Measurements from ENCODE around the gene IFFO2. TPM values are rescaled to one million over a fixed set of nuclear protein-coding genes. Genes with fewer than 3 reads are reported as not detected.

IFFO2 gene
- total and polyA plus RNA-seq, 10 of the 15 experiments (the other 5 are each of a cell fraction or from before 2014, with no cell fraction given), result 1.2 to 18.4 (median 6.7) TPM

GRCh38 chr1:18949686-18950400 lies 6.6 kb downstream of the IFFO2 start (continued):
- TF ChIP-seq BCL3 (IDR thresholded peaks at IDR 0.05; ENCODE audit: borderline replicate concordance, insufficient read depth, low read depth, low read length, poor library complexity, severe bottlenecking), result no peak
- TF ChIP-seq PKNOX1 (IDR thresholded peaks at IDR 0.05), result no peak
- no peak for TF ChIP-seq ATF2 (IDR thresholded peaks at IDR 0.05; ENCODE audit: low read length)
- no peak for TF ChIP-seq WRNIP1 (IDR thresholded peaks at IDR 0.05; ENCODE audit: borderline replicate concordance, low read depth, low read length)
- TF ChIP-seq POLR2A (IDR thresholded peaks at IDR 0.05; ENCODE audit: low read depth, low read length), result no peak
- 0 out of 2 replicates have a peak, but pooled peaks have one; percentile 17 for TF ChIP-seq YY1 (IDR thresholded peaks at IDR 0.05; ENCODE audit: low read depth, low read length)
- no peak for TF ChIP-seq LARP7 (IDR thresholded peaks at IDR 0.05)
- TF ChIP-seq CBX3 (IDR thresholded peaks at IDR 0.05; ENCODE audit: borderline replicate concordance, low read depth), result no peak
- peak; percentile 74 to 85; a peak in 3 of 4 replicates for TF ChIP-seq SRF (IDR thresholded peaks at IDR 0.05; ENCODE audit: low read depth in 2 of 2, low read length in 2 of 2)
- no peak for TF ChIP-seq JUND (IDR thresholded peaks at IDR 0.05; ENCODE audit: low read depth, low read length)
- no peak for TF ChIP-seq EGR1 (IDR thresholded peaks at IDR 0.05; ENCODE audit: borderline replicate concordance in 1 of 2, low read depth in 2 of 2, low read length in 2 of 2)
- no peak for TF ChIP-seq ETV6 (conservative IDR thresholded peaks at IDR 0.05 in 1 of 2, IDR thresholded peaks at IDR 0.05 in 1 of 2; ENCODE audit: borderline replicate concordance in 1 of 2, low read depth in 1 of 2)
- no peak for TF ChIP-seq HDAC6 (IDR thresholded peaks at IDR 0.05; ENCODE audit: unreplicated experiment)
- TF ChIP-seq CEBPZ (IDR thresholded peaks at IDR 0.05; ENCODE audit: low read depth, low read length), result no peak
- TF ChIP-seq RELB (IDR thresholded peaks at IDR 0.05; ENCODE audit: low read depth), result no peak
- TF ChIP-seq RFX5 (IDR thresholded peaks at IDR 0.05; ENCODE audit: low read depth, low read length), result no peak
- no peak for TF ChIP-seq ASH2L (IDR thresholded peaks at IDR 0.05; ENCODE audit: borderline replicate concordance, low read depth)

All from GM12878 (cell line).